Choroid plexus epithelial cell (primary cell): ENCODE measurements around the gene ELK1.
"Not testable (repeated sequence)": the region's sequence is repeated elsewhere in the genome, so short reads cannot be mapped to it uniquely, and the experiment has no call there.

Experiments
- DNase-seq: peaks from one replicate; pipeline ENCODE4 v3.0.0-alpha.2; 2010; ENCODE audit warnings: low read depth
- H3K4me3 ChIP-seq: 2 replicates; pipeline ENCODE4 v1.5.1; 2011; ENCODE audit warnings: low read depth, mild to moderate bottlenecking, control low read depth, low read length, moderate library complexity
- TF ChIP-seq, protein P1 (sequence below): conservative IDR thresholded peaks from 2 replicates; pipeline ENCODE4 v1.5.1; 2011; ENCODE audit warnings: low read depth, mild to moderate bottlenecking, control low read depth, inconsistent platforms, low read length, moderate library complexity

Gene ELK1

DNA sequence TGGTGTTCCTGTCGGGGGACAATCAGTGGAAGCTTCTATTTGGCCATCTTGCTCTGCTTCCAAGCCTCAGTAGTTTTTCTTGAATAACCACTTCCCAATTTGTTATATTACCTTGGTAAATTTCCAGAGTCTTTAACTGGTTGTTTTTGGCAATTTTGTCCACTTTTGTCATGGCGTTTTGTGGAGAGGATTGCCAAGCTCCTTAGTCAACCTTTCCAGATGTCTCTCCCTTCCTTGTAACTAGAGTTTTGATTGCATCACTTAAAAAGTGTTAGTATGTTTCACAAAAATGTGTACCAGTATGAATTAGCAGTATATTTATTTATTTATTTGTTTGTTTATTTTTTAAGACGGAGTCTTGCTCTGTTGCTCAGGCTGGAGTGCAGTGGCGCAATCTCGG, 24.4 kb upstream of the ELK1 start:
- TF ChIP-seq, protein P1, sequence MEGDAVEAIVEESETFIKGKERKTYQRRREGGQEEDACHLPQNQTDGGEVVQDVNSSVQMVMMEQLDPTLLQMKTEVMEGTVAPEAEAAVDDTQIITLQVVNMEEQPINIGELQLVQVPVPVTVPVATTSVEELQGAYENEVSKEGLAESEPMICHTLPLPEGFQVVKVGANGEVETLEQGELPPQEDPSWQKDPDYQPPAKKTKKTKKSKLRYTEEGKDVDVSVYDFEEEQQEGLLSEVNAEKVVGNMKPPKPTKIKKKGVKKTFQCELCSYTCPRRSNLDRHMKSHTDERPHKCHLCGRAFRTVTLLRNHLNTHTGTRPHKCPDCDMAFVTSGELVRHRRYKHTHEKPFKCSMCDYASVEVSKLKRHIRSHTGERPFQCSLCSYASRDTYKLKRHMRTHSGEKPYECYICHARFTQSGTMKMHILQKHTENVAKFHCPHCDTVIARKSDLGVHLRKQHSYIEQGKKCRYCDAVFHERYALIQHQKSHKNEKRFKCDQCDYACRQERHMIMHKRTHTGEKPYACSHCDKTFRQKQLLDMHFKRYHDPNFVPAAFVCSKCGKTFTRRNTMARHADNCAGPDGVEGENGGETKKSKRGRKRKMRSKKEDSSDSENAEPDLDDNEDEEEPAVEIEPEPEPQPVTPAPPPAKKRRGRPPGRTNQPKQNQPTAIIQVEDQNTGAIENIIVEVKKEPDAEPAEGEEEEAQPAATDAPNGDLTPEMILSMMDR: no peak
- no peak for DNase-seq

DNA sequence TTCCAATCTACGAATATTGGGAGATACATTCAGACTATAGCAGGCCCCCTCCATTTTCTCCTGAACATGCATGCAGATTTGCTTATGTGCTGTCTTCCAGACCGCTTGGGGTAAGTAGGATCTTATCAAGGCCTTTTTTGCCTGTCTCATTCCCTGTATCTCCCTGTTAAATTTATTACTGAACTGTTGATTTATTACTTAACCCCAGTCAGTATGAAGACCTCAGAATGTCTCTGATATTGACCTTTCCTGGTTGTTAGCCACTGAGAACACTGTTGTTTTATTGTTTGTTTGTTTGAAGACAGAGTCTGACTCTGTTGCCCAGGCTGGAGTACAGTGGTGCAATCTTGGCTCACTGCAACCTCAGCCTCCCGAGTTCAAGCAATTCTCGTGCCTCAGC, 15.4 kb upstream of the ELK1 start:
- not testable (repeated sequence) for H3K4me3 ChIP-seq, DNase-seq

More for the DNA sequence above, 24.4 kb upstream of the ELK1 start:
- H3K4me3 ChIP-seq: no peak overlapping the region

DNA sequence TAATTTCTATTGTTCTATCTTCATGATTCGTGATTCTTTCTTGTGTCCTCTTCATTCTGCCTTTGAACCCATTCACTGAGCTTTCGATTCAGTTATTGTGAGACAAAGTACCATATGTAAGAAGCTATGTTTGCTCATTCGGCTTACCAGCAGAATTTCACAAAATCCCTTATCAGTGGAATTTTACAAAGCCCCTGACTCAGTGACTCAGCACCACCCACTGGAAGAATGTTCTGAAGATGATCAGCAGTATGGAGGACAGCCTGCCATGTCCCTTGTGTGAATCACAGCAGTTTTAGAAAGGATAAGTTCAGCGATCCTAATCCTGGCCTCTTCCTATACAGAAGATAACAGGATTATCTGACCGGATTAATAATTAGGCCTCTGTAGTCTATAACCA, 14.4 kb upstream of the ELK1 start:
- DNase-seq: peak; percentile 63
- TF ChIP-seq, protein P1: no peak
- H3K4me3 ChIP-seq: no peak overlapping the region

DNA sequence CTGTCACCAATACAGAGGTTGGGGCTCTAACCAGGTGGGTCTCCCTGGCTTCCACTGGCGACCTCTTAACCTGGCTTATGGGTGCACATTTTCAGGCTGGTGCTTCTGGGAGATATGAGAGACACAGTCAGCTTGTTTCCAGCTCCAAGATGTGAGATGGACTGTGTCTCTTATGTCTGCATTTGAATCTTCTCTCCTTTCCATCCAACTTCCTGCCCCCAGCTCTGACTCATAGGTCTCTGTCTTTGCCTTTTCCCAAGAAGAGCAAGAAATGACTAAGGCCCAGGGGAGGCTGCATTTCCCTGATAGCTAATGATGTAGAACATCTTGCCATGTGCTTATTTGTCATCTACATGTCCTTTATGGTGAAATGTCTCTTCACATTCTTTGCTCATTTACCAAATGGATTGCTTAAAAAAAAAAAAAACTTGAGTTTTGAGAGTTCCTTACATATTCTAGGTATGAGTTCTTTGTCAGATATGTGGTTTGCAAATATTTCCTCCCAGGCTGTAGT, 11.8 kb upstream of the ELK1 start:
- peak; percentile 95 for DNase-seq
- TF ChIP-seq, protein P1: no peak
- no peak overlapping the region for H3K4me3 ChIP-seq

DNA sequence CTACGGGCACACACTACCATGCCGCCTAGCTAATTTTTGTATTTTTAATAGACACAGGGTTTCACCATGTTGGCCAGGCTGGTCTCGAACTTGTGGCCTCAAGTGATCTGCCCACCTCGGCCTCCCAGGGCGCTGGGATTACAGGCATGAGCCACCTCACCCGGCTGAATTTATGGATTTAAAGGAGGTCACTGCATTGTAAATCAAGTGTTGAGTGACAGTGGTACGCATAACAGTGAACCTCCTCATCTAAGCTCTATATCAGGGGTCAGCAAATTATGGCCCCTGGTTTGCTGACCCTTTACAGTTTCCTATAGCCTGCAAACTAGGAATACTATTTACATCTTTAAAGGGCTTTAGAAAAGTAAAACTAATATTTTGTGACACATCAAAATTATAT, 11.2 kb upstream of the ELK1 start:
- TF ChIP-seq, protein P1: no peak
- no peak for DNase-seq
- H3K4me3 ChIP-seq: no peak overlapping the region

DNA sequence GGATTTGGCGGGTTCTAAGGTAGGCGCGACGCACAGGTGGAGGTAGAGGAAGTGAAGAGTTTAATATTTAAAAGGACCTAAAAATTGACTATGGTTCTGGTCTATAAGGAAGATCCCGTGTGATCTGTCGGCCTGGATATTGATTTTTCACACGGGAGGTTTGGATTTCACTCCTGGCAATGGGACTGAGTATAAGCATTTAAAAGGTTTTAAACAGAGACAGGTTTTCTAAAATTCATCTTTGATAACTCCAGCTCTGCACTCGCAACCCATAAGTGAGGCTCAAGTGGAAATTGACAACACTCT, 9.0 kb upstream of the ELK1 start:
- peak overlapping the region; percentile 72 for H3K4me3 ChIP-seq
- TF ChIP-seq, protein P1: no peak
- no peak for DNase-seq

DNA sequence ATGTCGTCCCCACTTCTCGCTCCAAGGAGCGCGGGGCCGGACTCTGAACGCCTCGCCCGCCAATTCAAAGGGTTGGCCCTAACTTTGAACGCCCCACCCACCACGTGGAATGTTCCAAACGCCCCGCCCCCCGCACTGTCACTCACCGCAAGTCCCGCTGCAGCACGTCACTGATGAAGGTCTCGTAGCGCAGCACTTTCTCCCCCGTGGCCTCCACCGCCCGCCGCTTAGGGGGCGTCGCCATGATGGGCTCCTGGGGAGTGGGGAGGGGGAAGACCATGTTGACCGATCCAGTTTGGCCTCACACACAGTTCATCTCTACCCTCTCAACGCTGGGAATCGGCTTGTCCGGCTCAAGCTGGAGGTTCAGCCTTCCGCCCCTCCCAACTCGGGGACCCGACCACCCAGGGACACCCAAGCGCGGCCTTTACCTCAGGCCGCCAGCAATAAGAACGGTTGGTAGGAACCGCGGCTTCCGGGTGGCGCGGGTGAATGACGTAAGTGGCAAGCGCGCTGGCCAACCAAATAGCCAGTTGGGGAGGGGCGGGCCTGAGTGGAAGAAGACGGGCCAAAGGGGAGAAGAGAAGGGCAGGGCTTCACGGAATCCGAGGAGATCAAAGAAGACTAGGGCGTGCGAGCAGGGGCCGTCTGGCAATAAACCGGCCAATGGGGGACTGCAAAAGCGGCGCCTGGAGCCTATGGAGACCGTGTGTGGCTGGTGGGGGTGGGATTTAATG, 8.5 kb upstream of the ELK1 start, which contains the start of gene UXT:
TSS of gene UXT (minus strand) at position 497 of the 737 bp plus-strand sequence. CDS start at position 244, 253 bp downstream.
- peak; percentile 98 for DNase-seq
- peak within 1 kb of the TSS; percentile 72 for H3K4me3 ChIP-seq

More for the DNA sequence above, 8.5 kb upstream of the ELK1 start, which contains the start of gene UXT:
- TF ChIP-seq, protein P1: no peak
